Panc1 (cell line): ENCODE measurements around the gene MYO18A. TPM values are rescaled to one million over a fixed set of nuclear protein-coding genes. Genes with fewer than 3 reads are reported as not detected.
A peak's percentile ranks its signal among the peaks of the same experiment; 100 is the strongest.

Experiments used
- ATAC-seq: fragments of 200-7000 bp; cut with Tn5 transposase; 2 replicates; pipeline ENCODE4 v1.9.1; 2020; ENCODE audit warnings: mild to moderate bottlenecking, moderate library complexity
- BruUV-seq: library from RNA; stranded (reverse); fragments of 400-500 nt; replicated peaks from 2 replicates; lab custom pipeline; 2021; lab: Mats Ljungman, UMichigan
- CTCF ChIA-PET: fragments of 300-600 bp; sonication (Branson Sonifier 250); formaldehyde crosslinking; loops from one replicate; lab custom pipeline; 2022; ENCODE audit warnings: antibody characterized with exemption; lab: Charles Lee
- POLR2A ChIA-PET: fragments of 300-600 bp; sonication (Branson Sonifier 250); formaldehyde crosslinking; loops from one replicate; lab custom pipeline; 2022; ENCODE audit warnings: antibody characterized with exemption; lab: Charles Lee
- DNase-seq: peaks from one replicate; pipeline ENCODE4 v3.0.0-alpha.2; 2010; ENCODE audit warnings: low read depth, low spot score
- H3K27ac ChIP-seq: 2 replicates; pipeline ENCODE4 v1.5.1; 2011; ENCODE audit warnings: mild to moderate bottlenecking, low read length, inconsistent platforms
- H3K27me3 ChIP-seq: fragments of 200-500 bp; sonication (Bioruptor generic); 2 replicates; pipeline ENCODE4 v1.6.0; 2014; ENCODE audit warnings: low read length, inconsistent platforms; ENCODE audit not compliant: control insufficient read depth, insufficient read depth
- H3K36me3 ChIP-seq: fragments of 200-500 bp; sonication (Bioruptor generic); 2 replicates; pipeline ENCODE4 v1.5.1; 2014; ENCODE audit warnings: inconsistent platforms, mild to moderate bottlenecking, low read length, moderate library complexity; ENCODE audit not compliant: control insufficient read depth, insufficient read depth
- H3K4me1 ChIP-seq: 2 replicates; pipeline ENCODE4 v1.5.1; 2011; ENCODE audit warnings: inconsistent platforms, mild to moderate bottlenecking, low read length, moderate library complexity; ENCODE audit not compliant: control insufficient read depth, insufficient read depth
- H3K4me3 ChIP-seq, 2 experiments: 2 replicates each; pipeline ENCODE4 v1.5.1; 2011 to 2012; ENCODE audit warnings: low read depth in 2 of 2, low read length in 2 of 2, mild to moderate bottlenecking in 2 of 2, inconsistent platforms in 1 of 2, moderate library complexity in 1 of 2
- H3K9me3 ChIP-seq: fragments of 200-500 bp; sonication (Bioruptor generic); 2 replicates; pipeline ENCODE4 v1.5.1; 2014; ENCODE audit warnings: low read depth, mild to moderate bottlenecking, inconsistent platforms, low read length, moderate library complexity; ENCODE audit not compliant: control insufficient read depth, insufficient read depth
- POLR2AphosphoS5 ChIP-seq: IDR thresholded peaks from 2 replicates; pipeline ENCODE4 v1.6.1; 2012; ENCODE audit warnings: mild to moderate bottlenecking, low read depth, low read length, moderate library complexity
- SIN3A ChIP-seq: IDR thresholded peaks from 2 replicates; pipeline ENCODE4 v1.6.1; 2012; ENCODE audit warnings: low read depth, mild to moderate bottlenecking, low read length, moderate library complexity, borderline replicate concordance; ENCODE audit not compliant: insufficient read depth
- TCF7L2 ChIP-seq: IDR thresholded peaks from 2 replicates; pipeline ENCODE4 v1.6.1; 2011; ENCODE audit warnings: mild to moderate bottlenecking, low read depth, low read length, inconsistent platforms
- in situ Hi-C: cut with HindIII; loops from 2 replicates; pipeline ENCODE4 v1.10.0; 2016; ENCODE audit warnings: low sequenced_read_pairs, low pct_unique_long_range_greater_than_20kb
- intact Hi-C: fragments of 100-400 bp; cut with micrococcal nuclease; formaldehyde crosslinking; loops from one replicate; pipeline ENCODE4 v1.10.0; 2022; ENCODE audit not compliant: unreplicated experiment
- total RNA-seq: library from RNA; stranded (reverse); gene quantifications from one replicate; pipeline ENCODE4 v1.2.1, GENCODE V29; 2021; ENCODE audit not compliant: unreplicated experiment
- TF ChIP-seq, protein P1 (sequence below), 2 experiments: IDR thresholded peaks; 2 replicates each; pipeline ENCODE4 v1.6.1; 2011 to 2012; ENCODE audit warnings: low read depth in 2 of 2, control low read depth in 1 of 2, low read length in 1 of 2, mild to moderate bottlenecking in 1 of 2, moderate library complexity in 1 of 2; ENCODE audit not compliant: insufficient read depth in 1 of 2
- TF ChIP-seq, protein P2 (sequence below): fragments of 450-650 bp; IDR thresholded peaks from 2 replicates; pipeline ENCODE4 v1.5.1; 2017; ENCODE audit warnings: mild to moderate bottlenecking

The MYO18A gene
- total RNA-seq, 1 experiment from 2014 or later, result 108 TPM

- in situ Hi-C loops, result no loop called here
- ATAC-seq (peak; percentile 9; the same call in 1 of the 2 replicates), DNase-seq (no peak)
- Histone ChIP-seq H3K27ac (no peak overlapping the region), H3K4me1 (no peaks in the 10 kb centered on the region), H3K27me3 (no peaks in the 10 kb centered on the region), H3K4me3 (no peak overlapping the region), H3K36me3 (no peaks in the 10 kb centered on the region), H3K9me3 (no peaks in the 10 kb centered on the region)
- ChIA-PET CTCF (no interaction called here), POLR2A (no interaction called here)
- no TSS peak for BruUV-seq
- TF ChIP-seq, protein P1, sequence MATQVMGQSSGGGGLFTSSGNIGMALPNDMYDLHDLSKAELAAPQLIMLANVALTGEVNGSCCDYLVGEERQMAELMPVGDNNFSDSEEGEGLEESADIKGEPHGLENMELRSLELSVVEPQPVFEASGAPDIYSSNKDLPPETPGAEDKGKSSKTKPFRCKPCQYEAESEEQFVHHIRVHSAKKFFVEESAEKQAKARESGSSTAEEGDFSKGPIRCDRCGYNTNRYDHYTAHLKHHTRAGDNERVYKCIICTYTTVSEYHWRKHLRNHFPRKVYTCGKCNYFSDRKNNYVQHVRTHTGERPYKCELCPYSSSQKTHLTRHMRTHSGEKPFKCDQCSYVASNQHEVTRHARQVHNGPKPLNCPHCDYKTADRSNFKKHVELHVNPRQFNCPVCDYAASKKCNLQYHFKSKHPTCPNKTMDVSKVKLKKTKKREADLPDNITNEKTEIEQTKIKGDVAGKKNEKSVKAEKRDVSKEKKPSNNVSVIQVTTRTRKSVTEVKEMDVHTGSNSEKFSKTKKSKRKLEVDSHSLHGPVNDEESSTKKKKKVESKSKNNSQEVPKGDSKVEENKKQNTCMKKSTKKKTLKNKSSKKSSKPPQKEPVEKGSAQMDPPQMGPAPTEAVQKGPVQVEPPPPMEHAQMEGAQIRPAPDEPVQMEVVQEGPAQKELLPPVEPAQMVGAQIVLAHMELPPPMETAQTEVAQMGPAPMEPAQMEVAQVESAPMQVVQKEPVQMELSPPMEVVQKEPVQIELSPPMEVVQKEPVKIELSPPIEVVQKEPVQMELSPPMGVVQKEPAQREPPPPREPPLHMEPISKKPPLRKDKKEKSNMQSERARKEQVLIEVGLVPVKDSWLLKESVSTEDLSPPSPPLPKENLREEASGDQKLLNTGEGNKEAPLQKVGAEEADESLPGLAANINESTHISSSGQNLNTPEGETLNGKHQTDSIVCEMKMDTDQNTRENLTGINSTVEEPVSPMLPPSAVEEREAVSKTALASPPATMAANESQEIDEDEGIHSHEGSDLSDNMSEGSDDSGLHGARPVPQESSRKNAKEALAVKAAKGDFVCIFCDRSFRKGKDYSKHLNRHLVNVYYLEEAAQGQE (IDR thresholded peaks at IDR 0.05; ENCODE audit: insufficient read depth in 1 of 2, low read depth in 2 of 2, low read length in 1 of 2), result no peak
- intact Hi-C loops, result no loop called here
Measured at GRCh38 chr17:29070308-29070707, 109.9 kb downstream of the MYO18A start.

DNA sequence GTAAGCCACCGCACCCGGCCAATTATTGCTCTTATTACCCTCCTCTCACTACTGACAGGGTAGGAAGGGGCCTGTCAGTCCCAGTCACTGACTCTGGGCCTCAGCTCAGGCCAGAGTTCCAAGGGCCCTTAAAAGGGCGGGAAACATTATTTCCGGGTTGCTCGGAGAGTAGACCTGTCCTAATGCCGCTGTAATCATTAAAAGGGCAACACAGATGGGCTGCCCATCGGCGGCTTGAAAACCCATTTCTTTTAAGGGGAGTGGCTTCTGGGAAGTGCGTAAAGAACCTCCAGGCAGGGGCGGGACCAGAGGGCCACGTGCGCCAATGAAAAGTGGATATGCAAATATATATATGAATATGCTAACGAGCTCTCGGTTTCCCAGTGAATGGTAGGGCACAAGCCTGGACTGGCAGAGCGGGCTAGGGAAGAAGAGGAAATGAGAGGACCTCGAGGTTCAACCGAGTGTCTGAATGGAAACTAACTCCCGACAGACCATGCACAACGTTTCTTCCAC, 110.6 kb downstream of the MYO18A start:
- in situ Hi-C loops (no loop called here), intact Hi-C loops (no loop called here)
- ATAC-seq, result no peak
- POLR2A ChIA-PET, result interaction anchor here (0.6 kb wide), 1 partner anchor 13 kb away, joined by 3 read pairs; no protein-coding TSS in a partner anchor
- no peak overlapping the region for H3K27ac ChIP-seq
- no peaks in the 10 kb centered on the region for H3K27me3 ChIP-seq
- TF ChIP-seq TCF7L2 (no peak), POLR2AphosphoS5 (no peak), SIN3A (no peak)
- TF ChIP-seq, protein P1 (IDR thresholded peaks at IDR 0.05; ENCODE audit: insufficient read depth in 1 of 2, low read depth in 2 of 2, low read length in 1 of 2), result no peak
- TF ChIP-seq, protein P2, sequence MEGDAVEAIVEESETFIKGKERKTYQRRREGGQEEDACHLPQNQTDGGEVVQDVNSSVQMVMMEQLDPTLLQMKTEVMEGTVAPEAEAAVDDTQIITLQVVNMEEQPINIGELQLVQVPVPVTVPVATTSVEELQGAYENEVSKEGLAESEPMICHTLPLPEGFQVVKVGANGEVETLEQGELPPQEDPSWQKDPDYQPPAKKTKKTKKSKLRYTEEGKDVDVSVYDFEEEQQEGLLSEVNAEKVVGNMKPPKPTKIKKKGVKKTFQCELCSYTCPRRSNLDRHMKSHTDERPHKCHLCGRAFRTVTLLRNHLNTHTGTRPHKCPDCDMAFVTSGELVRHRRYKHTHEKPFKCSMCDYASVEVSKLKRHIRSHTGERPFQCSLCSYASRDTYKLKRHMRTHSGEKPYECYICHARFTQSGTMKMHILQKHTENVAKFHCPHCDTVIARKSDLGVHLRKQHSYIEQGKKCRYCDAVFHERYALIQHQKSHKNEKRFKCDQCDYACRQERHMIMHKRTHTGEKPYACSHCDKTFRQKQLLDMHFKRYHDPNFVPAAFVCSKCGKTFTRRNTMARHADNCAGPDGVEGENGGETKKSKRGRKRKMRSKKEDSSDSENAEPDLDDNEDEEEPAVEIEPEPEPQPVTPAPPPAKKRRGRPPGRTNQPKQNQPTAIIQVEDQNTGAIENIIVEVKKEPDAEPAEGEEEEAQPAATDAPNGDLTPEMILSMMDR, result no peak
- H3K4me1 ChIP-seq, result no peaks in the 10 kb centered on the region
- no peak for DNase-seq
- BruUV-seq, result no TSS peak
- no peaks in the 10 kb centered on the region for H3K9me3 ChIP-seq
- no peaks in the 10 kb centered on the region for H3K36me3 ChIP-seq
- H3K4me3 ChIP-seq, result no peak overlapping the region
- CTCF ChIA-PET, result no interaction called here
